Activated T-cell treated with anti-CD3 and anti-CD28 coated beads for 48 hours (primary cell): ENCODE measurements around the gene USP25.

Experiments used
- DNase-seq: peaks from one replicate; pipeline ENCODE4 v3.0.0-alpha.2; 2020; ENCODE audit warnings: low read depth

USP25 gene

GRCh38 chr21:15729674-15730483 is at the start of gene USP25:
USP25 (plus strand) TSS chr21:15729982; CDS start chr21:15730394, 412 bp downstream.
- DNase-seq = peak; percentile 84

- no peak for DNase-seq
Measured at GRCh38 chr21:15682186-15682895, 47.4 kb upstream of the USP25 start.

GRCh38 chr21:15682977-15683376 is 46.8 kb upstream of the USP25 start:
- no peak for DNase-seq

- DNase-seq = no peak
Measured at GRCh38 chr21:15686506-15686905, 43.3 kb upstream of the USP25 start.

GRCh38 chr21:15687208-15687607 is 42.6 kb upstream of the USP25 start:
- DNase-seq = no peak

GRCh38 chr21:15688016-15688415 is 41.8 kb upstream of the USP25 start:
- no peak for DNase-seq

GRCh38 chr21:15688809-15689208 is 41.0 kb upstream of the USP25 start:
- no peak for DNase-seq

- DNase-seq = no peak
Measured at GRCh38 chr21:15692711-15693110, 37.1 kb upstream of the USP25 start.

GRCh38 chr21:15695241-15695640 is 34.5 kb upstream of the USP25 start:
- DNase-seq = no peak

- no peak for DNase-seq
Measured at GRCh38 chr21:15701830-15702229, 28.0 kb upstream of the USP25 start.

- DNase-seq = no peak
Measured at GRCh38 chr21:15703932-15704331, 25.9 kb upstream of the USP25 start.

GRCh38 chr21:15706696-15707095 is 23.1 kb upstream of the USP25 start:
- DNase-seq = no peak

- no peak for DNase-seq
Measured at GRCh38 chr21:15713412-15713811, 16.4 kb upstream of the USP25 start.

GRCh38 chr21:15718711-15719110 is 11.1 kb upstream of the USP25 start:
- no peak for DNase-seq

GRCh38 chr21:15719976-15720375 is 9.8 kb upstream of the USP25 start:
- no peak for DNase-seq

GRCh38 chr21:15722591-15723324 is 7.0 kb upstream of the USP25 start:
- DNase-seq = no peak

GRCh38 chr21:15725949-15726348 is 3.8 kb upstream of the USP25 start:
- no peak for DNase-seq

GRCh38 chr21:15728046-15728445 is 1.7 kb upstream of the USP25 start:
- no peak for DNase-seq

GRCh38 chr21:15729346-15729673 is 472 bp upstream of the USP25 start:
- no peak for DNase-seq

- DNase-seq = no peak
Measured at GRCh38 chr21:15730484-15731242, 881 bp downstream of the USP25 start.

- no peak for DNase-seq
Measured at GRCh38 chr21:15731243-15731613, 1.4 kb downstream of the USP25 start.

- DNase-seq = no peak
Measured at GRCh38 chr21:15732290-15732995, 2.7 kb downstream of the USP25 start.
